HG03565 (cell line): ENCODE data around the gene MLLT3.
"Not testable (repeated sequence)": the region's sequence is repeated elsewhere in the genome, so short reads cannot be mapped to it uniquely, and the experiment has no call there.

Source experiments
- ATAC-seq: cut with Tn5 transposase; IDR thresholded peaks from one replicate; pipeline ENCODE4 v1.9.1; 2021; ENCODE audit warnings: mild to moderate bottlenecking, moderate library complexity; ENCODE audit not compliant: unreplicated experiment

MLLT3 gene

DNA sequence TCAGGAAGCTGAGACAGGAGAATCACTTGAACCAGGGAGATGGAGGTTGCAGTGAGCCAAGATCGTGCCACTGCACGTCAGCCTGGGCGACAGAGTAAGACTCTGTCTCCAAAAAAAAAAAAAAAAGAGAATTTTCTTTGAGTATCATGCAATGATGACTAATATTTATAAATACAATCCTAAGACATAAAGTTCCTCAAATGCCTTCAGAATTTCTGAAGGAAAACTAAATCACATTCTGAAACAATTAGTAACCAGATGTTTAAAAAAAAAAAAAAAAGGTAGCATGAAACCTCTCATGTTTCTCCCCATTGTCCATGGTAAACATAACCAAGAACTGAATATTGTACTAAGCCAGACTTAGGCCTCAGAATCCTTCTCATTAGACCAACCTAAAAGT, 23.1 kb downstream of the MLLT3 start:
- ATAC-seq, result no peak

DNA sequence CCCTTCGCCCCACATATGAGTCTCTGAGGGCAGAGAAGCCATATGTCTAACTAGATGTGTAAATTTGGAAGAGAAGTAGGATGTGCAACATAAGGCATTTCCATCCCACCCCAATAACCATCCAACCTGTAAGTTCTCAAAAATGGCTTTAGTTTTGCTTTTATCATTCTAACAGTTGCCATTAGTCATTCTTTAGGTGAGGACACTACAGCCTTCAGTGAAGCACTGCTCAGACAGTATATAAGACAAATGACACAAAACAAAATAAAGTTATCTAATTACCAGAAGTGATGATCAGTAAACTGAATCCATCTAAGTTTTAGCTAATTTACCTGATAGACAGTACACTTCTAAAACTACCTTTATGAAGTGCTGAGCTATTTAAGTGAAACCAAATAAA, 23.9 kb downstream of the MLLT3 start:
- ATAC-seq, result no peak

- ATAC-seq, result no peak
Observed at GRCh38 chr9:20597862-20598261, 24.4 kb downstream of the MLLT3 start.

- no peak for ATAC-seq
Observed at GRCh38 chr9:20594608-20595007, 27.7 kb downstream of the MLLT3 start.

DNA sequence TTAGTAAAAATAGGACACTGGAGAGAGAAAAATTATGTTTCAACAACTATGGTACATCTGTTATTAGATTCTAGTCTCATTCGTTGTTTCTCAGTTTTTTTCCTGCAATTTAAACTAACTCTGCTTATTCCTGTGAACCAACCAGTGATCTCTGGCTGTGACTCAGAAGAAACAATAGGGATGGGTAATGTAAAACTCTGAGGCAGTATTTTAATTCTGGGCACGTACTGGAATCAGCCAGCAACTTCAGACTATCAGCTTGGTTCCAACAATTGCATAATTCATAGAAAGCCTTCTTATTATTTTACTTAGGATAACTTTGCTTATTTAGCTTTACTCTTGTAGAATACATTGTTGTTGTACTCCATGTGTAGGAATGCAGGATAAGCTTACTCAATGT, 28.8 kb downstream of the MLLT3 start:
- no peak for ATAC-seq

DNA sequence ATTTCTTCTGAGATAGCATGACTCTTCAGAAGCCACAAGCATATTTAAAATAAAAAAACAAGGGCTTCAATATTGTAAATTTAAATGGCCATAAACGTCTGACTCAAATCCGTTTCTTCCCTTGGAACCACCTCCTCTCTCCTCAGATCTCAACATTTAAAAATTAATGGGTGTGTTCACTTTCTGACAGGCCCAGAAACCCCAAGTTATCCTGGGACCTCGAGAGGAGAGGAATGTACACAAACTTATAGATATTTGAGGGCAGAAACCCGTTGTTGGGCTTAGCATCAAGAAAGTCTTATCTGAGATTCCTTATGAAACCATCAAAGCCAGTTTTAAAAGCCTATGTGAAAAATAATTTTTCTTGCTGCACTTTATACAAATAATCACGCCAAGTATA, 29.2 kb downstream of the MLLT3 start:
- no peak for ATAC-seq

- ATAC-seq, result no peak
Observed at GRCh38 chr9:20592673-20593072, 29.6 kb downstream of the MLLT3 start.

DNA sequence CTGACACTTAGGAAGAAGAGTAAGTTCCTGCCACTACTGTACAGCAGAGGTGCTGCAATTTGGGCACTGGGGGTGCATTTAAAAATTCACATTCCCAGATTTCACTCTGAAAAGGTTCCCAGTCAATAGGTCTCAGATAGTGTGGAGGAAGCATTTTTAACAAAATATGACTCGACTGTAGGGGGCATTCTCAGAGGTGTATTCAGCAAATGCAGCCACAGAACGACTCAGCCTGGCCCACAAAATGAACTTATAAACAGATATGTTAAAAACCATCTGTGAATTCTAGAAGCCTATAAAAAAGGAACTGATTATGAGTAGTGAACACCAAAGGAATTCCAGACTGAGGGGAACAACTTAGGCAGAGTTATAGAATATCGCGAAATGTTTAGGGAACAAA, 31.1 kb downstream of the MLLT3 start:
- ATAC-seq, result no peak

GRCh38 chr9:20584968-20585643, 37.2 kb downstream of the MLLT3 start:
- ATAC-seq, result no peak

DNA sequence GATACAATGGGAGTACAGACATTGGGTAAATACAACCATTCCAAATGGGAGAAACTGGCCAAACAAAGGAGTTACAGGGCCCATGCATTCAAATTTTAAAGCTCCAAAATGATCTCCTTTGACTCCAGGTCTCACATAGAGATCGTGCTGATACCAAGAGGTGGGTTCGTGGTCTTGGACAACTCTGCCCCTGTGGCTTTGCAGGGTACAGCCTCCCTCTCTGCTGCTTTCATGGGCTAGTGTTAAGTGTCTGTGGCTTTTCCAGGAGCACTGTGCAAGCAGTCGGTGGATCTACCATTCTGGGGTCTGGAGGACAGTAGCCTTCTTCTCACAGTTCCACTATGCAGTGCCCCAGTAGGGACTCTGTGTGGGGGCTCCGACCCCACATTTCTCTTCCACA, 39.2 kb downstream of the MLLT3 start:
- ATAC-seq, result not testable (repeated sequence)

- peak; percentile 74 for ATAC-seq
Observed at GRCh38 chr9:20582150-20582549, 40.1 kb downstream of the MLLT3 start.

- ATAC-seq, result no peak
Observed at GRCh38 chr9:20580673-20581072, 41.6 kb downstream of the MLLT3 start.

GRCh38 chr9:20579524-20580314, 42.6 kb downstream of the MLLT3 start:
- ATAC-seq, result no peak

DNA sequence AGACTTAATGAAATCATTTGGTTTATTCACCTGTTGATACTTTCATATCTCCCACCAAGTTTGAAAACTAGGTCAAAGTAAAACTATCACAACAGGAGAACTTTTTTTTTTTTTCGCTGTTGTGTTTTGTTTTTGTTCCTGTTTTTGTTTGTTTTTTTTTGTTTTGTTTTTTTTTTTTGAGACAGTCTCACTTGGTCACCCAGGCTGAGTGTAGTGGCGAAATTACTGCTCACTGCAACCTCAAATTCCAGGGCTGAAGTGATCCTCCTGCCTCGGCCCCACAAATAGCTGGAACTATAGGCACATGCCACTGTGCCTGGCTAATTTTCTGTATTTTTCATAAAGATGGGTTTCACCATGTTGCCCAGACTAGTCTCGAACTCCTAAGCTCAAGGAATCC, 49.3 kb downstream of the MLLT3 start:
- ATAC-seq, result no peak

DNA sequence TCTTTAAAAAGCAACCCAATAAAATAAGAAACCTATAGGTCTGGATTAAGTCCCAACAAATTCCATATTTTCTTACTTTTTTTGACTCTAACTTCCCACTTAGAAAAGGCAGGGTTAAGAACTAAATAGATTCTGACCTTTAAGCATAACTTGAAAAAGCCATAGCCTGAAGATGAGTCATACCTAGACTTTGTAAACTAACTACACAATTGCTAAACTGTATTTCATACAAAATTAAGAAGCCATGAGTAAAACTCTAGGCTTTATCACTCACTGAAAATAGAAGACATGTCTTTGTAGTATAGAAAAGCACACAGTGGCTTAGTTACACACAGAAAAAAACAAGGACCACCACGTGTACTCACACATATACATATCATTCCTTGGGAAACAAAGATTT, 51.5 kb downstream of the MLLT3 start:
- ATAC-seq, result peak; percentile 72

GRCh38 chr9:20570087-20570486, 52.2 kb downstream of the MLLT3 start:
- no peak for ATAC-seq

GRCh38 chr9:20569525-20569924, 52.8 kb downstream of the MLLT3 start:
- ATAC-seq, result no peak

- no peak for ATAC-seq
Observed at GRCh38 chr9:20568400-20568799, 53.9 kb downstream of the MLLT3 start.

GRCh38 chr9:20566401-20566800, 55.9 kb downstream of the MLLT3 start:
- no peak for ATAC-seq

DNA sequence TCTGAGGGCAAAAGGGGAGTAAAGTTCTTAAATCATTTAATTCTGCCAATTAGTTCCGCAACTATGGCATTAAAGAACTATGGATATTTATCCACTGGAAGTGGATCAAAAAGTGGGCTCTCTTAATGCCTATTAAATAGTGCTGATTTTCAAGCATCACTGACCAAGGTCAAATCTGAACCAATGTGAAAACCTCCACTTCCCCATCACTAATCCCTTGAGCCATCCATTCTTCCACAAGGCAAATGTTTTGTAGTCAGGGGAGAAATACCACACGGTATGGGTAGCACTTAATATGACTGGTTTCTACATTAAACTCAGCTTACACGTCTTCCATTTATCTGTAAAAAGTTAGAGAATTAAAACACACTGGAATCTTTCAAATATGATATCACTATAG, 57.6 kb downstream of the MLLT3 start:
- ATAC-seq, result no peak

- no peak for ATAC-seq
Observed at GRCh38 chr9:20563917-20564316, 58.4 kb downstream of the MLLT3 start.

- ATAC-seq, result peak; percentile 58
Observed at GRCh38 chr9:20562051-20562450, 60.2 kb downstream of the MLLT3 start.

GRCh38 chr9:20561531-20561930, 60.8 kb downstream of the MLLT3 start:
- no peak for ATAC-seq
